GM18505 (cell line): ENCODE data around the gene CCDC71L.

Experiments used
- ATAC-seq: cut with Tn5 transposase; IDR thresholded peaks from one replicate; pipeline ENCODE4 v1.9.1; 2021; ENCODE audit not compliant: unreplicated experiment
- POLR2A ChIP-seq: IDR thresholded peaks from 4 replicates; pipeline ENCODE4 v1.6.1; 2011; ENCODE audit warnings: borderline replicate concordance; ENCODE audit not compliant: insufficient read depth, insufficient read length; ENCODE audit errors: extremely low read depth

The CCDC71L gene

GRCh38 chr7:106671160-106671559 lies 10.2 kb upstream of the CCDC71L start:
- TF ChIP-seq POLR2A: no peak
- no peak for ATAC-seq

GRCh38 chr7:106668861-106669524 lies 8.0 kb upstream of the CCDC71L start:
- no peak for TF ChIP-seq POLR2A
- ATAC-seq: no peak

DNA sequence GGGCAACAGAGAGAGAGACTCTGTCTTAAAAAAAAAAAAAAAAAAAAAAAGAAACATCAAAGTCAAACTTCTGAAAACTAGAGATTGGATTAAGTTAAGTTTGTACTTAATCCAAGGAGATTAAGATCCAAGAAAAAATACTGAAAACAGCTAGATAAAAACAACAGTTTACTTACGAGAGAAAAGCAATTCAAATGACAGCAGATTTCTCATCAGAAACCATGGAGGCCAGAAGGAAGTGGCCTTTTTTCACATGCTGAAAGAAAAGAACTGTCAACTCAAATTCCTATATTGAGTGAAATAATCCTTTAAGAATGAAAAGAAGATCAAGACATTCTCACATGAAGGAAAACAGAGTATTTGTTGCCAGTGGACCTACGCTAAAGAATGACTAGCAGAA lies 5.4 kb upstream of the CCDC71L start:
- ATAC-seq: no peak
- TF ChIP-seq POLR2A: no peak

GRCh38 chr7:106664343-106664742 lies 3.4 kb upstream of the CCDC71L start:
- ATAC-seq: no peak
- no peak for TF ChIP-seq POLR2A

DNA sequence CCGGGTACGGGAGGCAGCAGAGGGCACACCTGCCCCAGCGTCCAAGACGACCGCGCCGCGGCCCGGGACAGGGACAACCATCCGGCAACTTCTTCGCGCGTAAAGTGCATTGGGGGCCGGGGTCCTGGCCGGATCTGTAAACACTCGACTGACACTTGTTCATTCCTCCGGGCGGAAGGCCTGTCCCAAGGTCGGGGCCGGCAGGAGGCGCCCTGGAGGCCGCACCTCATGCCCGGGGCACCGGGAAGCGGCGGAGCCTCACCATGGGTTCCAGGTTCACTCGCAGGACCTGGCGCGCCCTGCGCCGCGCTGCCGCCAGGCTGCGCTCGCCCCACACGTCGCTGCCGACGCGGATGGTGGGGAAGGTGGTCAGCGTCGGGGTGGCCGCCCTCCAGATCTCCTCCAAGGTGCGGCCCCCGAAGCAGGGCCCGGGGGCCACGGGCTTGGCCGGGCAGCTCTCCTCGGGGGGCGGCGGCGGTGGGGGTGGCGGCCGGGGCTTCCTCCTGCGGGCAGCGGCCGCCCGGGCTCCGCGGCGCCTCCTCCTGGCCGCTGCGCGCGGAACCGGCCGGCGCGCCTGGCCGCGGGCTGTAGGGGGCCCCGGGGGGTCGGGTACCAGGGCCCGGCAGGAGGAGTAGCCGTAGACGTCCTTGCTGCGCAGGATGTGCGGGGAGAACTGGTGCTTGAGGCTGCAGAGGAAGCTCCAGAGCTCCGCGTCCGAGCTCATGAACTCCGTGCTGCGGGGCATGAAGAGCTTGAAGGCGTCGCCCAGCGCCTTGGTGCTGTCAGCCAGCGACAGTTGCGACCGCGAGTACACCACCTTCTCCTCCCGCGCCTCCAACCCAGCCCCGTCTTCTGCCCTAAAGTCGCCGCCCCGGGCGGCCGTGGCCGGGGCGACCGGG lies 746 bp downstream of the CCDC71L start:
- peak; percentile 54 for ATAC-seq
- no peak for TF ChIP-seq POLR2A

DNA sequence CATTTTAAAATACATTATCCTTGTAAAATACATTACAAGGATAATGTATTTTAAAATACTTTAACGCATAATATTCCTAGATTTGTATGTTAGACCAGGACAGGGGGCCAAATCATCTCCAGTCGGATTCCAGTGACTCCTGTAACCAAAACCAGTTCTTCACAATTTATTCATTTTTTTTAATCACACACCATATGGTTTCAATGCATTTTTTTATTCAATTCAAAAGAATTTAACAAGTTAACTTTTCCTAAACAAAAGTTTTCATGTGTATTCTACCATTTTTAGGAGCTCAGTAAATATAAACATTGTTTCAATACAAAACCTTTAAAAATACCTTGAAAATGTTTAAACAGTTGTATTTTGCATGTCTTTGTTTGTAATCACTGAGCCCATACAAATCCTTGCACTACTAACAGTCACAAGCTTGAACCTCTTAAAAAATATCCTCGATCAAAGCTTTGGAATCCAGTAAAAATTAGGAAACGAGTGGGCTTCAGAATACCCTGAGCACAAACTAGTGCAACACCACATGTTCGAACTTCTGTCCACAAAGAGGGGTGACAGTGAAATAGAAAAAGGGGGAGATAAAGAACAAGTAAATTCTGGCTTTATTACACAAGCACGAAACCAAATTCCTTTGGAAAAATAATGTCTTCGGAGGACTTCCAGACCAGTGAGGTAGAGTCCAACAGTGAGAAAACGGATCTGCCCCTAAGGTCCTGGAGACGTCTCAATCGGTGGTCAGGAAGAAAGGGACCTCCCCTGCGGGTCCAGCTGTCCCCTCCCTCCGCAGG lies 1.6 kb downstream of the CCDC71L start:
- ATAC-seq: no peak
- TF ChIP-seq POLR2A: no peak

DNA sequence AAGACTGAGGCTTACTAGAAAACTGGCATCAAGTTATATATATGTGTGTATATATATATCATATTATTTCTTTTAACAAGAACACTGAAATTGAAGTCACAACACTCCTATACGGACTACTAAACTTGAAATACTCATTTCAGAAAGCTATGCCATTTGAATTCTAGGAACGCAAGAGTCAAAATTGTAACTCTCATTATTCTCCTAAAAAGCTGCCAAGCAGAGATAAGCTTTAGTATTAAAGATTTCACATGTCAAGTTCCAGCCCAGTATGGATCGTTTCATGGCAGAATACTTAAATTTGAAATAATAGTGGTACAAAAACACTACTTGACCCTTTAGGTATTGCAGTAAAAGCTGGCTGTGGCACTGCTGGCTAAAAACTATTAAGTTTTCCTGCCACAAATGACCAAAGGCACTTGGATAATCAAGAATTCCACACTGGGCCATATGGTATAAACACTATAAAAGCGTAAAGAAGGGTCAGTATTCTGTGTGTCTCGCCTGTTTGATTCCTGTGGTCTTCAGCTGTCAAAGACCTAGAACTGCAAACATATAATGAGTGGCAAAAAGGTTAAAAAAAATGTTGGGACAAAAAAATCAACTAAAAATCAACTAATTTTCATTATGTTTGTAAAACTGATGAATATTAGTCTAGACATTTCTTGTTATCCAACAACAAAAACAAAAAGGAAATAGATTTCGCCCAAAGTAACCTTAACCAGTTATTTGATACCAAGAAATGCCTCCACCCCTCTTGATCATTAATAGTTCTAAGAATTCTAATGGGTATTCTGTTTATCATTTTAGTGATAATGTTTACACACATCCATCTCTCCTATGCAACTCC lies 2.4 kb downstream of the CCDC71L start:
- ATAC-seq: no peak
- TF ChIP-seq POLR2A: no peak

GRCh38 chr7:106657085-106657991 lies 3.6 kb downstream of the CCDC71L start:
- no peak for ATAC-seq
- no peak for TF ChIP-seq POLR2A

DNA sequence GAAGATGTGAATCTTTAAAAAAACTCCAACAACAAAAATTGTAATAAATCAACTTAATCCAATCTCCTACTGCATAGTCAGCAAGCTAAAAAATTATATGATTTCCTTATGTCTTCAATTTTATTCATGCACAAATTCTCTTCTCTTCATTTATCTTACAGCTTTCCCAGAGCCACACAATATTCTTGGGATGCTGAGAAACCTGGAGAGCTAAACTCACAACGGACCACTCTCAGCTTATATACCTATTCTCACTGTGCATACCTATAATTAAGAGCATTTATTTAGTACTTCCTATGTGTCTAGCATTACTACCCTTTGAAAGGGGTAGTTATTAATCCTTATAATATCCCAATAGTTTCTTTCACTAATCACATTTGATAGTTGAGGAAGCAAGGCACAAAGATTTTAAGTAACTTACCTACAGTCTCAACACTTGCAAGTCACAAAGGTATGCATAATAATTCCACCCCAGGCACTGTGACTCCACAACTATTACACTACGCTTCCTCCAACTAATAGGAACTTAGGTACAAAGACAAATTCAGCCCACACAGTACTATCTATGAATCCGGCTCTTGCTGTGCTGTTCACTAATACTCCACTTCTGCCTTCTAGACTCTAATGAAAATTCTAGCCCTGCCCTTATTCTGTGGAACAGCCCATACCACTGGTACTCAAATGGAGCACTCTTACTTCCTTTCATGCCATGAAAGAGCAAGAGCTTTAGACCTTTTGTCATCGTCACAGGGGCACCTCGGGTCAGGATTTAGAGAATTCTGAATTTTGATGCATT lies 5.1 kb downstream of the CCDC71L start:
- TF ChIP-seq POLR2A: no peak

GRCh38 chr7:106653488-106653887 lies 7.5 kb downstream of the CCDC71L start:
- ATAC-seq: no peak
- no peak for TF ChIP-seq POLR2A

More for the DNA sequence above, 5.1 kb downstream of the CCDC71L start:
- ATAC-seq: no peak

DNA sequence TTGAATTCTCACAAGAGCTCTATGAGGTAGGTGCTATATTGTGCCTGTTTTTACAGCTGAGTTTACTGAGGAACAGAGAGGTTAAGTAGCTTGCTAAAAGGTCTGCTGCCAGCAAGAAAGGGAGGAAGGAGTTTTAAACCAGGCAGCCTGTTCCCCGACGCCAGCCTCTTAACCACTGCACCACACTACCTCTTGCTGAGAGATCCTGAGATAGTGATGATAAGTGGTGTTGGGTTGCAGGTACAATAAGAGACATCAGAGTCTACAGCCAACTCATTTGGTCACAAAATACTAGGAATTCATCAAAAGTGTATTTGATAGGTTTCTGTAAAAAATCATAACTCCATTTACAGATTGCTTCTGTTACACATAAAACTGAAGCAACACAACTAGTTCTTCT lies 8.0 kb downstream of the CCDC71L start:
- TF ChIP-seq POLR2A: no peak
- ATAC-seq: no peak

GRCh38 chr7:106652092-106652491 lies 8.9 kb downstream of the CCDC71L start:
- TF ChIP-seq POLR2A: no peak
- no peak for ATAC-seq

- no peak for TF ChIP-seq POLR2A
- ATAC-seq: no peak
Measured at GRCh38 chr7:106646256-106646655, 14.7 kb downstream of the CCDC71L start.
